ENCODE measurements around the gene CNPY4.

DNA sequence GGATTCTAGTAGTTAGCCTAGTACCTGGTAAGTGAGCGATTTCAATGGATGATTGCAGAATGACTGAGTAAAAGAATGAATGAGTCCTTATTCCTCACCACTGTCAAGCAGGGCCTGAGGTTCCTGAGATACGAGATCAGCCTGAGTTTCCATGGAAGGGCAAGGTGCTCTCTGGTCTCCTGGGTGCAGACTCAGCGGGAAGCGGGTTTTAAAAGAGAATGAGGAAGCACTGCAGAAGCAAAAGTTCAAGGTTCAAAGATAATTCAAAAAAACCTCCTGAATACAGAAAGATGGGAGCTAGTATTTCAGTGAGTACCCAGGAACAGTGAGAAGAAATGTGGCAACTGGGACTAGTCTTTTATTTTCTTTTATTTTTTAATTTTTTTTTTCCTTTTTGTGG lies 42.2 kb upstream of the CNPY4 start:
- TF ChIP-seq POLR2A (IDR thresholded peaks at IDR 0.05) = no peak
- TF ChIP-seq, protein P1, sequence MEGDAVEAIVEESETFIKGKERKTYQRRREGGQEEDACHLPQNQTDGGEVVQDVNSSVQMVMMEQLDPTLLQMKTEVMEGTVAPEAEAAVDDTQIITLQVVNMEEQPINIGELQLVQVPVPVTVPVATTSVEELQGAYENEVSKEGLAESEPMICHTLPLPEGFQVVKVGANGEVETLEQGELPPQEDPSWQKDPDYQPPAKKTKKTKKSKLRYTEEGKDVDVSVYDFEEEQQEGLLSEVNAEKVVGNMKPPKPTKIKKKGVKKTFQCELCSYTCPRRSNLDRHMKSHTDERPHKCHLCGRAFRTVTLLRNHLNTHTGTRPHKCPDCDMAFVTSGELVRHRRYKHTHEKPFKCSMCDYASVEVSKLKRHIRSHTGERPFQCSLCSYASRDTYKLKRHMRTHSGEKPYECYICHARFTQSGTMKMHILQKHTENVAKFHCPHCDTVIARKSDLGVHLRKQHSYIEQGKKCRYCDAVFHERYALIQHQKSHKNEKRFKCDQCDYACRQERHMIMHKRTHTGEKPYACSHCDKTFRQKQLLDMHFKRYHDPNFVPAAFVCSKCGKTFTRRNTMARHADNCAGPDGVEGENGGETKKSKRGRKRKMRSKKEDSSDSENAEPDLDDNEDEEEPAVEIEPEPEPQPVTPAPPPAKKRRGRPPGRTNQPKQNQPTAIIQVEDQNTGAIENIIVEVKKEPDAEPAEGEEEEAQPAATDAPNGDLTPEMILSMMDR (IDR thresholded peaks at IDR 0.05) = no peak
- TF ChIP-seq EP300 (IDR thresholded peaks at IDR 0.05) = no peak
